Gastroesophageal sphincter (tissue), 3 donors: ENCODE results near the gene MRPL42.

ENCODE experiments used
- CTCF ChIP-seq, 4 experiments: fragments of 200-600 bp in 2 of 4; fragments of 450-650 bp in 2 of 4; sonication (generic) in 1 of 4; IDR thresholded peaks; one replicate each; pipeline ENCODE4 v1.5.1; 2017 to 2019; ENCODE audit warnings: antibody characterized with exemption in 4 of 4, mild to moderate bottlenecking in 2 of 4, moderate library complexity in 2 of 4
- POLR2A ChIP-seq, 2 donors: fragments of 450-650 bp; IDR thresholded peaks; one replicate each; pipeline ENCODE4 v1.6.1; 2017; ENCODE audit warnings: antibody characterized with exemption in 2 of 2, mild to moderate bottlenecking in 2 of 2, moderate library complexity in 1 of 2
- POLR2AphosphoS5 ChIP-seq: sonication (generic); formaldehyde crosslinking; IDR thresholded peaks from one replicate; pipeline ENCODE4 v1.6.1; 2017; ENCODE audit warnings: antibody characterized with exemption

GRCh38 chr12:93476555-93476954 is 9.2 kb downstream of the MRPL42 start:
- TF ChIP-seq POLR2A (IDR thresholded peaks at IDR 0.05) (no peak), CTCF (IDR thresholded peaks at IDR 0.05) (no peak), POLR2AphosphoS5 (no peak)
